ENCODE results near the gene AK8. TPM values are rescaled to one million over a fixed set of nuclear protein-coding genes. Genes with fewer than 3 reads are reported as not detected.

The AK8 gene
- total RNA-seq, 1 experiment from 2014 or later = 2.5 TPM

DNA sequence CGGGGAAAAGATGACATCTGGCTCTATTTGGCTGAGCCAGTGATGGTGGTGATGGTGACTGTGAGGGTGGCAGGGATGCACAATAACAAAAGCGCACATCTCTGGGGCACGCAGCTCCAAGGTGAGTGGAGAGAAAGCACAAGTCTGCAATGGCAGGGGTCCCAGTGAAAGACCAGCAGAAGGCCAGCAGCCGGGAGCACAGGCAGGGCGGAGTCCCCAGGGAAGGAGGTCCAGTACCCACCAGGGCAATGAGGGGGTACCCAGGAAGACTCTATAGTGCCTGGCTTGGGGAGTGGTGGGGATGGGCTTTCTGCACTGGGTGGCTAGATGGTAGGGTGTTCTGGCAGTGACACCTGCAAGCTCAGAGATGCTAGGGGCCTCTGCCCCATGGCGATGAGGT is 69.4 kb downstream of the AK8 start (continued):
- TF ChIP-seq SIN3A (IDR thresholded peaks at IDR 0.05; ENCODE audit: low read depth) = no peak
- TF ChIP-seq ZNF274 (IDR thresholded peaks at IDR 0.05; ENCODE audit: low read depth, low read length) = no peak
- TF ChIP-seq, protein P1, sequence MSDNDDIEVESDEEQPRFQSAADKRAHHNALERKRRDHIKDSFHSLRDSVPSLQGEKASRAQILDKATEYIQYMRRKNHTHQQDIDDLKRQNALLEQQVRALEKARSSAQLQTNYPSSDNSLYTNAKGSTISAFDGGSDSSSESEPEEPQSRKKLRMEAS (IDR thresholded peaks at IDR 0.05) = no peak
- no peak for TF ChIP-seq SRF (IDR thresholded peaks at IDR 0.05; ENCODE audit: low read depth)
- TF ChIP-seq CEBPB (IDR thresholded peaks at IDR 0.05; ENCODE audit: low read depth) = no peak
- TF ChIP-seq JUND (IDR thresholded peaks at IDR 0.05) = no peak
- TF ChIP-seq ZFX (IDR thresholded peaks at IDR 0.05) = no peak
- TF ChIP-seq CBX3 (IDR thresholded peaks at IDR 0.05; ENCODE audit: low read depth) = no peak
- TF ChIP-seq, protein P2, sequence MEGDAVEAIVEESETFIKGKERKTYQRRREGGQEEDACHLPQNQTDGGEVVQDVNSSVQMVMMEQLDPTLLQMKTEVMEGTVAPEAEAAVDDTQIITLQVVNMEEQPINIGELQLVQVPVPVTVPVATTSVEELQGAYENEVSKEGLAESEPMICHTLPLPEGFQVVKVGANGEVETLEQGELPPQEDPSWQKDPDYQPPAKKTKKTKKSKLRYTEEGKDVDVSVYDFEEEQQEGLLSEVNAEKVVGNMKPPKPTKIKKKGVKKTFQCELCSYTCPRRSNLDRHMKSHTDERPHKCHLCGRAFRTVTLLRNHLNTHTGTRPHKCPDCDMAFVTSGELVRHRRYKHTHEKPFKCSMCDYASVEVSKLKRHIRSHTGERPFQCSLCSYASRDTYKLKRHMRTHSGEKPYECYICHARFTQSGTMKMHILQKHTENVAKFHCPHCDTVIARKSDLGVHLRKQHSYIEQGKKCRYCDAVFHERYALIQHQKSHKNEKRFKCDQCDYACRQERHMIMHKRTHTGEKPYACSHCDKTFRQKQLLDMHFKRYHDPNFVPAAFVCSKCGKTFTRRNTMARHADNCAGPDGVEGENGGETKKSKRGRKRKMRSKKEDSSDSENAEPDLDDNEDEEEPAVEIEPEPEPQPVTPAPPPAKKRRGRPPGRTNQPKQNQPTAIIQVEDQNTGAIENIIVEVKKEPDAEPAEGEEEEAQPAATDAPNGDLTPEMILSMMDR (IDR thresholded peaks at IDR 0.05 in 2 of 3, conservative IDR thresholded peaks at IDR 0.05 in 1 of 3; ENCODE audit: borderline replicate concordance in 1 of 3, insufficient read depth in 1 of 3, low read depth in 2 of 3, low read length in 2 of 3) = no peak
- TF ChIP-seq POLR2AphosphoS5 (IDR thresholded peaks at IDR 0.05; ENCODE audit: low read depth, low read length) = no peak

DNA sequence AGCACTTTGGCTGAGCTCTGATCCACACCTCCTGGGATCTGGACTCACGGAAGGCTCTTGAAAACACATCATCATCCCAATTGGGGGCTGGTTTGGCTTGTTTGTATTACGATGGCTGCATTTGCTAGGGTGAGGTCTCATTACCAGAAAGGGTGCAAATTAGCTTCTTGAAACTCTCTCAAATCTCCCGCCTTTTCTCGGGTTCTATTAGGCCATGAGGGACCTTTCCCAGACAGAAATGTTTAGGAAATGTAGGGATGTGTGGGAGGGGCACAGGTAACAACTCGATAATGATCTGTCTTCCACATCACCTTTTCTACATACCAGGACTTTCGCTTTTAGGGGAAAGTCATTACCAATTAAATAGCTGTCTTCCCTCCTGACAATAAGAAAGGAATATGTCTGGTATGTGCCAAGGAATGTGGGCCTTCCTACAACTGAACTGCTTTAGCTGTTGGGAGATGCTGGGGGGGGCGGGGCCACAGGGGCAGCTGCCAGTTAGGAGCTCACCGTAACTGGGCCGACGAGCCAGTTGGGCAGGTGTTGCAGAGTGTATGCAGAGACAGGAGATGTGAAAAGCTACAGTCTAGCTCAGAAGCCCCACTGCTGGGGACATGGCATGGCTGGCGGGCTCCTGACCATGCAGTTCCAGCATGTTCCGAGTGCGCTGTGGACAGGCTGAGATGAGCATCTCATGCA is 71.2 kb downstream of the AK8 start:
- H4K20me1 ChIP-seq (ENCODE audit: insufficient read depth) = no peaks in the 10 kb centered on the region
- no peak overlapping the region for H3K27ac ChIP-seq (ENCODE audit: low read depth, low read length)
- DNase-seq (ENCODE audit: low read depth, low spot score) = no peak
- ChIA-PET RAD21 (ENCODE audit: low non-redundant PET in 1 of 2, low total read pairs in 2 of 2, uncharacterized antibody in 2 of 2, unreplicated experiment in 2 of 2) (no interaction called here), POLR2A (no interaction called here), CTCF (interaction anchor here (0.9 kb wide), 1 partner anchor 10 kb away, joined by 3 read pairs; no protein-coding TSS in a partner anchor)
- no peaks in the 10 kb centered on the region for H3K9me2 ChIP-seq (ENCODE audit: insufficient read depth)
- TF ChIP-seq SRF (IDR thresholded peaks at IDR 0.05; ENCODE audit: low read depth) = no peak
- H3K27me3 ChIP-seq (ENCODE audit: insufficient read depth, low read length) = no peaks in the 10 kb centered on the region
- H3K4me3 ChIP-seq (replicated peaks in 1 of 2; ENCODE audit: low read depth in 1 of 2, low read length in 2 of 2) = no peak overlapping the region
- no peak overlapping the region for H3K9ac ChIP-seq (ENCODE audit: low read length)
- no peak overlapping the region for H3K4me2 ChIP-seq (ENCODE audit: low read length)
- H2AFZ ChIP-seq (ENCODE audit: low read depth, low read length, poor library complexity, severe bottlenecking) = no peak overlapping the region
- intact Hi-C loops (cut with micrococcal nuclease) = no loop called here
- H3K4me1 ChIP-seq (ENCODE audit: control insufficient read depth in 1 of 2, insufficient read depth in 2 of 2, low read length in 2 of 2) = no peaks in the 10 kb centered on the region
- H3K9me3 ChIP-seq (ENCODE audit: control insufficient read depth in 1 of 2, insufficient read depth in 1 of 2, low read depth in 1 of 2, low read length in 2 of 2) = no peaks in the 10 kb centered on the region
- H3K79me2 ChIP-seq (ENCODE audit: insufficient read depth, low read length) = no peaks in the 10 kb centered on the region
- BruUV-seq (replicated peaks) = no TSS peak
- no peak for ATAC-seq
- no peaks in the 10 kb centered on the region for H3K36me3 ChIP-seq (ENCODE audit: control insufficient read depth in 1 of 2, insufficient read depth in 2 of 2, low read length in 2 of 2)
